Transverse colon (tissue), 4 donors: ENCODE measurements around the gene LNX1.

Experiments
- CTCF ChIP-seq, 5 experiments: fragments of 200-600 bp in 3 of 5; fragments of 450-650 bp in 2 of 5; sonication (generic) in 3 of 5; IDR thresholded peaks; 1 replicate in 2 of 5; 2 replicates in 3 of 5; pipeline ENCODE4 v1.5.1; 2016 to 2017; ENCODE audit warnings: antibody characterized with exemption in 5 of 5, inconsistent platforms in 3 of 5, mild to moderate bottlenecking in 2 of 5, moderate library complexity in 1 of 5
- POLR2A ChIP-seq: fragments of 450-650 bp; IDR thresholded peaks from one replicate; pipeline ENCODE4 v1.6.1; 2016; ENCODE audit warnings: antibody characterized with exemption, mild to moderate bottlenecking, moderate library complexity
- POLR2AphosphoS5 ChIP-seq, 3 donors: sonication (generic); formaldehyde crosslinking; IDR thresholded peaks; one replicate each; pipeline ENCODE4 v1.6.1; 2016; ENCODE audit warnings: antibody characterized with exemption in 3 of 3

- TF ChIP-seq POLR2A = no peak
- no peak for TF ChIP-seq CTCF (IDR thresholded peaks at IDR 0.05)
- TF ChIP-seq POLR2AphosphoS5 (IDR thresholded peaks at IDR 0.05) = no peak
These were observed 5.0 kb downstream of the LNX1 start for GRCh38 chr4:53586121-53586816.
